OCI-LY7 (cell line): ENCODE results near the gene POLR1H. TPM values are rescaled to one million over a fixed set of nuclear protein-coding genes. Genes with fewer than 3 reads are reported as not detected.

Experiments
- BruUV-seq: library from RNA; stranded (reverse); fragments of 400-500 nt; replicated peaks from 2 replicates; lab custom pipeline; 2021; lab: Mats Ljungman, UMichigan
- CTCF ChIA-PET: fragments of 300-600 bp; sonication (Branson Sonifier 250); formaldehyde crosslinking; loops from one replicate; lab custom pipeline; 2022; ENCODE audit warnings: antibody characterized with exemption; ENCODE audit not compliant: unreplicated experiment; lab: Charles Lee
- POLR2A ChIA-PET: fragments of 300-600 bp; sonication (Branson Sonifier 250); formaldehyde crosslinking; loops from one replicate; lab custom pipeline; 2022; ENCODE audit warnings: antibody characterized with exemption; lab: Charles Lee
- DNase-seq: peaks from one replicate; pipeline ENCODE4 v3.0.0-alpha.2; 2015; ENCODE audit warnings: low spot score
- H2AFZ ChIP-seq: fragments of 200-600 bp; sonication (generic), shearing (Covaris generic); 2 replicates; pipeline ENCODE4 v1.6.1; 2014; ENCODE audit warnings: mild to moderate bottlenecking, antibody characterized with exemption, low read length, moderate library complexity
- H3K27ac ChIP-seq: fragments of 200-600 bp; sonication (generic); 2 replicates; pipeline ENCODE4 v1.5.1; 2014; ENCODE audit warnings: mixed run types, low read depth, mild to moderate bottlenecking, moderate library complexity, low read length, inconsistent platforms; ENCODE audit not compliant: poor library complexity, severe bottlenecking
- H3K36me3 ChIP-seq: fragments of 200-600 bp; sonication (generic); 2 replicates; pipeline ENCODE4 v1.6.1; 2014; ENCODE audit warnings: mild to moderate bottlenecking, antibody characterized with exemption, low read length, moderate library complexity, mixed read lengths; ENCODE audit not compliant: insufficient read depth
- H3K4me1 ChIP-seq: fragments of 200-600 bp; sonication (generic); 2 replicates; pipeline ENCODE4 v1.5.1; 2014; ENCODE audit warnings: mild to moderate bottlenecking, low read length; ENCODE audit not compliant: insufficient read depth, poor library complexity, severe bottlenecking
- H3K4me2 ChIP-seq: fragments of 200-600 bp; sonication (generic); 2 replicates; pipeline ENCODE4 v1.6.1; 2014; ENCODE audit warnings: mild to moderate bottlenecking, low read length
- H3K4me3 ChIP-seq: fragments of 200-600 bp; sonication (generic); 2 replicates; pipeline ENCODE4 v1.5.1; 2014; ENCODE audit warnings: mild to moderate bottlenecking, low read depth, low read length; ENCODE audit not compliant: poor library complexity, severe bottlenecking
- H3K79me2 ChIP-seq: fragments of 200-600 bp; sonication (generic); 2 replicates; pipeline ENCODE4 v1.6.1; 2016; ENCODE audit warnings: low read depth, mild to moderate bottlenecking, low read length, moderate library complexity, mixed read lengths; ENCODE audit not compliant: insufficient read depth
- H3K9me2 ChIP-seq: fragments of 200-600 bp; sonication (generic); 2 replicates; pipeline ENCODE4 v1.6.1; 2016; ENCODE audit warnings: mild to moderate bottlenecking, low read length, mixed read lengths; ENCODE audit not compliant: insufficient read depth
- H3K9me3 ChIP-seq: fragments of 200-600 bp; sonication (generic); 2 replicates; pipeline ENCODE4 v1.6.1; 2014; ENCODE audit warnings: mild to moderate bottlenecking, mixed run types, low read length, mixed read lengths
- H4K20me1 ChIP-seq: fragments of 200-600 bp; sonication (generic); 2 replicates; pipeline ENCODE4 v1.6.1; 2014; ENCODE audit warnings: mild to moderate bottlenecking, antibody characterized with exemption, low read length, moderate library complexity, mixed read lengths; ENCODE audit not compliant: insufficient read depth
- EZH2phosphoT487 ChIP-seq: fragments of 200-600 bp; sonication (generic); IDR thresholded peaks from 2 replicates; pipeline ENCODE4 v1.6.1; 2018; ENCODE audit warnings: low read depth, borderline replicate concordance, mild to moderate bottlenecking, mixed run types, antibody characterized with exemption, low read length, moderate library complexity, mixed read lengths
- intact Hi-C: fragments of 100-400 bp; cut with micrococcal nuclease; formaldehyde crosslinking; loops from one replicate; pipeline ENCODE4 v1.10.0; 2022; ENCODE audit not compliant: unreplicated experiment
- total RNA-seq, 2 experiments: library from RNA; depleted of rRNA in 1 of 2; stranded (reverse); fragments of >200 nt in 1 of 2; shearing (Covaris generic) in 1 of 2; gene quantifications; 2 replicates each; pipeline ENCODE4 v1.2.3, GENCODE V29; 2014 to 2022
- TF ChIP-seq, protein P1 (sequence below): fragments of 200-600 bp; sonication (generic); conservative IDR thresholded peaks from 2 replicates; pipeline ENCODE4 v1.5.1; 2014; ENCODE audit warnings: mild to moderate bottlenecking, antibody characterized with exemption, low read length, moderate library complexity, mixed read lengths

Gene POLR1H
- total RNA-seq, 2 experiments from 2014 or later, result 39.3 to 67.5 TPM

DNA sequence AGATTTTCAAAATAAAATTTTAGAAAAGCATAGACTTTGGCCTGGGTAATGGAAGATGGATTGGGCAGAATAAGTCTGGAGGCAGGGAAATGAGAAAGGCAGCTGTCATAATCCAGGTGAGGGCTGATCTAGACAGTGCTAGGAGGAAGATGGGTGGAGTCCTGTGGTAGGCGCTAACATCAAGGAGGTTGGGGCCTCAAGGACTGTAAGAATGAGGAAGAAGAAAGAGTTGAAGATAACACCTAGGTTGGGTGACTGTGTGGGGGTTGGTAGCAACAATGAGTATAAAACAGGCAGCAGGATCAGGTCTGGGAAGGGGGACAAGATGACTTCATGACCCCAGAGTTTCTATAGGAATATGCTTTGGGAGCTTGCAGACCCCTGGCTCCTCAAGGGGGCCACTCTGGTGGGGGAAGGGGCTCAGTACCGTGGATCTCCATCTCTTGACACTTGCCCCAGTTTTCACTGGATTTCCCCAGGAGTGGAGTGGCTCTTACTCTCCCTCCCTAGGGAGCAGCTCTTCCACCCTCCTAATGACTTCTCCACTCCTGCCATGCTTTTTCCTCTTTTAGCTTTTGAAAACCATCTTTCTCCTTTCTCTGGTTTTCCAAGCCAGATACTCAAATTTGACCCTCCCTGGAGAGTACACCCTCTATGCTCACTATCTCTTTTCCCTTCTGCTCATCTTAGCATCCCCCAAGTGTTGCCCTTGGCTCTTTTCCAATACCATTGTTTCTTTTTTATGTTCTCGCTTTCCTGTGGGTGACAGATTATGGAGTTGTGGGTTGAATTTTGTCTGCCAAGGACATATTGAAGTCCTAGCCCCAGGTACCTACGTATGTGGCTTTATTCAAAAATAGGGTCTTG lies 37.1 kb downstream of the POLR1H start:
- no peaks in the 10 kb centered on the region for H3K79me2 ChIP-seq
- H3K4me2 ChIP-seq, result no peak overlapping the region
- BruUV-seq, result no TSS peak
- H3K4me1 ChIP-seq, result peaks cover 16% of the 10 kb centered on the region
- no peak overlapping the region for H3K27ac ChIP-seq
- POLR2A ChIA-PET, result interaction anchor here (1.2 kb wide), 1 partner anchor 70 kb away, joined by 3 read pairs; no protein-coding TSS in a partner anchor
- H3K9me3 ChIP-seq, result no peaks in the 10 kb centered on the region
- CTCF ChIA-PET, result no interaction called here
- H3K9me2 ChIP-seq, result no peaks in the 10 kb centered on the region
- no peak overlapping the region for H2AFZ ChIP-seq
- no peak overlapping the region for H3K4me3 ChIP-seq
- DNase-seq, result no peak
- no peaks in the 10 kb centered on the region for H4K20me1 ChIP-seq
- H3K36me3 ChIP-seq, result no peaks in the 10 kb centered on the region
- TF ChIP-seq, protein P1, sequence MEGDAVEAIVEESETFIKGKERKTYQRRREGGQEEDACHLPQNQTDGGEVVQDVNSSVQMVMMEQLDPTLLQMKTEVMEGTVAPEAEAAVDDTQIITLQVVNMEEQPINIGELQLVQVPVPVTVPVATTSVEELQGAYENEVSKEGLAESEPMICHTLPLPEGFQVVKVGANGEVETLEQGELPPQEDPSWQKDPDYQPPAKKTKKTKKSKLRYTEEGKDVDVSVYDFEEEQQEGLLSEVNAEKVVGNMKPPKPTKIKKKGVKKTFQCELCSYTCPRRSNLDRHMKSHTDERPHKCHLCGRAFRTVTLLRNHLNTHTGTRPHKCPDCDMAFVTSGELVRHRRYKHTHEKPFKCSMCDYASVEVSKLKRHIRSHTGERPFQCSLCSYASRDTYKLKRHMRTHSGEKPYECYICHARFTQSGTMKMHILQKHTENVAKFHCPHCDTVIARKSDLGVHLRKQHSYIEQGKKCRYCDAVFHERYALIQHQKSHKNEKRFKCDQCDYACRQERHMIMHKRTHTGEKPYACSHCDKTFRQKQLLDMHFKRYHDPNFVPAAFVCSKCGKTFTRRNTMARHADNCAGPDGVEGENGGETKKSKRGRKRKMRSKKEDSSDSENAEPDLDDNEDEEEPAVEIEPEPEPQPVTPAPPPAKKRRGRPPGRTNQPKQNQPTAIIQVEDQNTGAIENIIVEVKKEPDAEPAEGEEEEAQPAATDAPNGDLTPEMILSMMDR, result no peak
- no peak for TF ChIP-seq EZH2phosphoT487
- intact Hi-C loops, result no loop called here

DNA sequence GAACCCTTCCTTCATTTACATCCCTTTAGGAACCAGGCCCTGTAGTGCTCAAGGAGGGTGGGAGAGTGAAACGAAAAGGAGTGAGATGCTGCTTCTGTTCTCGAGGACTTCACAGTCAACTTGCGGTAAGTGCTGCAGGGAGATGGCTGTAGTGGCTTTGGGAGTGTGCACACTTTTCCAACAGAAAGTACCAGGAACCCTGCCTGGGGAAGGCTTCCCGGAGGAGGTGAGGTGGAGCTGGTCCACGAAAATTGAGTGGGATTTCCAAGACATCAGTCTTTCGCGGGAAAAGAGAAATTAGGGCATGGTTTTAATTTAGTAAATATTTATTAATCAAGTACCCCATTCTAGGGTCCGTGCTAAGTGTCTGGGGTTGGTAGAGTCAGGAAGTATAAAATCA lies 39.1 kb downstream of the POLR1H start:
- DNase-seq, result no peak
- ChIA-PET CTCF (no interaction called here), POLR2A (no interaction called here)
- Histone ChIP-seq H4K20me1 (no peaks in the 10 kb centered on the region), H2AFZ (no peak overlapping the region), H3K9me3 (no peaks in the 10 kb centered on the region), H3K9me2 (no peaks in the 10 kb centered on the region), H3K4me2 (no peak overlapping the region; the same call in 1 of the 2 replicates), H3K79me2 (no peaks in the 10 kb centered on the region), H3K4me1 (peaks cover 16% of the 10 kb centered on the region), H3K4me3 (no peak overlapping the region), H3K36me3 (no peaks in the 10 kb centered on the region), H3K27ac (no peak overlapping the region)
- no TSS peak for BruUV-seq
- TF ChIP-seq EZH2phosphoT487, result no peak
- TF ChIP-seq, protein P1, result no peak
- intact Hi-C loops, result no loop called here
